Mucosa of descending colon (tissue), 3 donors: ENCODE data around the gene MAST4. TPM values are rescaled to one million over a fixed set of nuclear protein-coding genes. Genes with fewer than 3 reads are reported as not detected.

Experiments used
- ATAC-seq: fragments of 200-7000 bp; cut with Tn5 transposase; one replicate; pipeline ENCODE4 v1.9.1; 2020; ENCODE audit warnings: mild to moderate bottlenecking, moderate library complexity
- DNase-seq, 3 donors: peaks; one replicate each; pipeline ENCODE4 v3.0.0-alpha.2; 2020
- H3K36me3 ChIP-seq: fragments of 200-600 bp; one replicate; pipeline ENCODE4 v1.8.0; 2021; ENCODE audit warnings: low read depth, mild to moderate bottlenecking
- H3K4me1 ChIP-seq: fragments of 200-600 bp; one replicate; pipeline ENCODE4 v1.8.0; 2021; ENCODE audit warnings: low read depth, mild to moderate bottlenecking
- H3K4me3 ChIP-seq: fragments of 200-600 bp; one replicate; pipeline ENCODE4 v1.8.0; 2021; ENCODE audit warnings: mild to moderate bottlenecking
- H3K9me3 ChIP-seq: fragments of 200-600 bp; one replicate; pipeline ENCODE4 v1.8.0; 2021; ENCODE audit warnings: mild to moderate bottlenecking
- intact Hi-C, 2 donors: fragments of 100-400 bp; cut with DNase I in 1 of 2; cut with micrococcal nuclease in 1 of 2; formaldehyde crosslinking; loops; one replicate each; pipeline versions ENCODE4 v1.11.0 to v1.11.1; 2022; cut with DNase I, micrococcal nuclease
- total RNA-seq, 3 donors: library from RNA; stranded (reverse); fragmentation: NEBNext Ultra II Directional in 2 of 3; extraction: Animal tissue kit (Norgen Biotek cat#: 25700) in 2 of 3; gene quantifications; one replicate each; pipeline versions ENCODE4 v1.2.1 to v1.2.4, GENCODE V29; 2021 to 2023
- TF ChIP-seq, protein P1 (sequence below): fragments of 200-600 bp; IDR thresholded peaks from one replicate; pipeline ENCODE4 v1.8.0; 2022; ENCODE audit warnings: antibody characterized with exemption, mild to moderate bottlenecking
- donor health status: DM: no; HTN: no; CAD: no; lungs with moderate emphysema.
- donor health status: DM: no; HTN: no; CAD: no.
- donor health status: DM: no; HTN: yes; CAD: no.

Gene MAST4
- total RNA-seq, 3 donors from 2014 or later, result 16.2 to 34.0 (median 22.5) TPM

DNA sequence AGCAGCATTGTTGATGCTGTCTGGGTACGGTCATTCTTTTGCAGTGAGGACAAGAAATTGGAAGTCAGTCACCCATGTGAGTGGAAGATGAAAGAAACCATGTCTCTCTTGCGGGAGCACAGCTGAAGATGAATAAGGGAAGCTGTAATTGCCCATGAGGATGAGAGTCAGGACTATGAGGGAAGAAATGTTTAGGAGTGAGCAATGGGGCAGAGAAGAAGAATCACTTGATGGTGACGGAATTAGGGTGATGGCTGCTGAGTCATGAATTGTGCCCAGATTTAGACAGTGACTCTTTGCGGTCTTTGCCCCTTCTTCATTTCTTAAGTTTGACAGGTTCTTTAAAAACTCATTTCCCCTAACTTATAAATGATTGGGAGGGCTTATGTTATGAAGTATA is 183.3 kb downstream of the MAST4 start:
- Histone ChIP-seq H3K36me3 (no peaks in the 10 kb centered on the region), H3K4me1 (no peaks in the 10 kb centered on the region), H3K4me3 (no peak overlapping the region), H3K9me3 (no peaks in the 10 kb centered on the region)
- TF ChIP-seq, protein P1, sequence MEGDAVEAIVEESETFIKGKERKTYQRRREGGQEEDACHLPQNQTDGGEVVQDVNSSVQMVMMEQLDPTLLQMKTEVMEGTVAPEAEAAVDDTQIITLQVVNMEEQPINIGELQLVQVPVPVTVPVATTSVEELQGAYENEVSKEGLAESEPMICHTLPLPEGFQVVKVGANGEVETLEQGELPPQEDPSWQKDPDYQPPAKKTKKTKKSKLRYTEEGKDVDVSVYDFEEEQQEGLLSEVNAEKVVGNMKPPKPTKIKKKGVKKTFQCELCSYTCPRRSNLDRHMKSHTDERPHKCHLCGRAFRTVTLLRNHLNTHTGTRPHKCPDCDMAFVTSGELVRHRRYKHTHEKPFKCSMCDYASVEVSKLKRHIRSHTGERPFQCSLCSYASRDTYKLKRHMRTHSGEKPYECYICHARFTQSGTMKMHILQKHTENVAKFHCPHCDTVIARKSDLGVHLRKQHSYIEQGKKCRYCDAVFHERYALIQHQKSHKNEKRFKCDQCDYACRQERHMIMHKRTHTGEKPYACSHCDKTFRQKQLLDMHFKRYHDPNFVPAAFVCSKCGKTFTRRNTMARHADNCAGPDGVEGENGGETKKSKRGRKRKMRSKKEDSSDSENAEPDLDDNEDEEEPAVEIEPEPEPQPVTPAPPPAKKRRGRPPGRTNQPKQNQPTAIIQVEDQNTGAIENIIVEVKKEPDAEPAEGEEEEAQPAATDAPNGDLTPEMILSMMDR, result no peak
- intact Hi-C loops, result no loop called here
- DNase-seq (no peak), ATAC-seq (no peak)

DNA sequence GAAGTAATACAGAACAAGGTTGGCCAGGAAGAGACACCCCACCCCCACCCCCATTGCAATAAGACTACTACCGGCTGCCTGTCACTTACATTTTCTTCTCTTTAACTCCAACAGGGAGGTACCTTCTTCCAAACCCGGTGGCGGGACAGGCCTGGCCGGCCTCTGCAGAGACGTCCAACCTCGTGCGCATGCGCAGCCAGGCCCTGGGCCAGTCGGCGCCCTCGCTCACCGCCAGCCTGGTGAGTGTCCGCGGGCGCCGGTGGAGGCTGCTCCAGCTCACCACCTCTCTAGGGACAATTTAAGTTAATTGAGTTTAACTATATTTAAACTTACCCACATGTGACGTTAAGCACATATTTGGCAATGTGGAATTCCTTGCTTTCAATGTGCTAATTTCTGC is 192.4 kb downstream of the MAST4 start:
- Histone ChIP-seq H3K36me3 (no peaks in the 10 kb centered on the region), H3K9me3 (no peaks in the 10 kb centered on the region), H3K4me3 (no peak overlapping the region), H3K4me1 (no peaks in the 10 kb centered on the region)
- intact Hi-C loops, result no loop called here
- TF ChIP-seq, protein P1, result no peak
- no peak for DNase-seq
- ATAC-seq, result no peak

DNA sequence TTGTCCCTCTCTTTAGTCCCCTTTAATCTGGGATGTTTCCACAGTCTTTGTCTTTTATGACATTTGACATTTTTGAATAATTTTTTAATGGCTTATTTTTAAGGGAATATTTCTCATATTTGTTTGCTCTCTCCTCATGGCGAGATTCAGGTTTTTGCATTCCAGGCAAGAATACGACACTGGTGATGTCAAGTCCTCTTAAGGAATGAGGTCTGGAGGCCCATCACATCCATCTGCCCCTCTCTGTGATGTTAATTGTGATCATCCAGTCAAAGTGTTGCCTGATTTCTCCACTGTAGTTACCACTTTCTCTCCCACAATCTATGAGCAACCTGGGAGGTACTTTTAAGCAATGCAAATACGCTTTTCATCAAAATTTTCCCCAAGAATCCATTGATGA is 193.2 kb downstream of the MAST4 start:
- Histone ChIP-seq H3K36me3 (no peaks in the 10 kb centered on the region), H3K9me3 (no peaks in the 10 kb centered on the region), H3K4me3 (no peak overlapping the region), H3K4me1 (no peaks in the 10 kb centered on the region)
- TF ChIP-seq, protein P1, result no peak
- intact Hi-C loops, result no loop called here
- DNase-seq (no peak), ATAC-seq (no peak)

DNA sequence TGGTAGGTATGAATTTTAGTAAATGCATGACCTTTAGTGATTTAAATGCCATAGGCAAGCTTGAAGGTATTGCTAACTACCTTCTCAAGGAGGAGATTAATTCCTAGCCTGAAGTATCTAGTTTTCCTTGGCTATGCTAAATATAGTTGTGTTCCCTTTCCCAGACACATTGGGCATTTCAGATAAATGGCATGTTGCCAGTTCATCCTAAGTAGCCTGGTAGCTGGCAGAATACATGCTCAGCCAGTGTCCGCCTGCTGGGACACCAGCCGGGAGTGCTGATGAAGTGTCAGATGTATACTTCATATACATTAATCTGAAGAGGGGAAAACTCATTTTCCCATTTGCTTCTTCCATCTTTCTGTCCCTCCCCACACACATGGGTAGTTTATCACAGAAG is 196.9 kb downstream of the MAST4 start:
- no peak for ATAC-seq
- no peak overlapping the region for H3K4me3 ChIP-seq
- no peak for DNase-seq
- TF ChIP-seq, protein P1, result no peak
- no peaks in the 10 kb centered on the region for H3K9me3 ChIP-seq
- intact Hi-C loops, result no loop called here
- H3K36me3 ChIP-seq, result no peaks in the 10 kb centered on the region
- H3K4me1 ChIP-seq, result no peaks in the 10 kb centered on the region

DNA sequence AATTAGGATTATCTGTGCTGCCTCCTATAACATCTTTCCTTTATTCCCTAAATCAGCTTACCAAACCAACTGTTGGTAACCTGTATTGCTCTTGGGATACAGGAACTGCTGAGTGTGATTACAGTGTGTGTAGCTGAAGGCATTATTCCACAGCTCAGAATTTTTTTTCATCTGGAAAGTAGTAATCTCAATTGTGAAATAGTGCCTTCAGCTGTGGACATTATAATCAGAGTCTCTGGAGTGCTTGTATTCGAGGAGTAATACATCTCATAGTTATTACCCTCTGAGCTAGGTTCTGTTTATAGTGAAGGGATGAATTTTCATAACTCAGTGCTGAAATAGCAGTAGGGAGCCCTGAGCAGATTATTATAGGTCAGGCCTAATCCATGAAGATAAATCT is 199.5 kb downstream of the MAST4 start:
- ATAC-seq (no peak), DNase-seq (no peak)
- no peaks in the 10 kb centered on the region for H3K4me1 ChIP-seq
- intact Hi-C loops, result no loop called here
- H3K36me3 ChIP-seq, result no peaks in the 10 kb centered on the region
- no peak overlapping the region for H3K4me3 ChIP-seq
- TF ChIP-seq, protein P1, result no peak
- no peaks in the 10 kb centered on the region for H3K9me3 ChIP-seq
